Stimulated activated CD4-positive, alpha-beta T cell treated with anti-CD3 and anti-CD28 coated beads, Interleukin-15, amount 100 ng/mL, for 24 hours (primary cell): ENCODE results near the gene ARF6.
"Not testable (repeated sequence)": the region's sequence is repeated elsewhere in the genome, so short reads cannot be mapped to it uniquely, and the experiment has no call there.

Experiments
- DNase-seq: peaks from one replicate; pipeline ENCODE4 v3.0.0-alpha.2; 2020

ARF6 gene

GRCh38 chr14:49879646-49880204 lies 13.2 kb upstream of the ARF6 start:
- peak; percentile 74 for DNase-seq

- peak; percentile 29 for DNase-seq
Observed at GRCh38 chr14:49880267-49881064, 12.4 kb upstream of the ARF6 start.

GRCh38 chr14:49881350-49882001 lies 11.4 kb upstream of the ARF6 start:
- no peak for DNase-seq

- no peak for DNase-seq
Observed at GRCh38 chr14:49882826-49883694, 9.8 kb upstream of the ARF6 start.

- no peak for DNase-seq
Observed at GRCh38 chr14:49886523-49886922, 6.4 kb upstream of the ARF6 start.

GRCh38 chr14:49888293-49888692 lies 4.6 kb upstream of the ARF6 start:
- DNase-seq: no peak

- peak; percentile 59 for DNase-seq
Observed at GRCh38 chr14:49892301-49892635, 614 bp upstream of the ARF6 start.

- peak; percentile 90 for DNase-seq
Observed at GRCh38 chr14:49893309-49894213, 679 bp downstream of the ARF6 start.

GRCh38 chr14:49894214-49895107 lies 1.6 kb downstream of the ARF6 start:
- DNase-seq: not testable (repeated sequence)

- DNase-seq: no peak
Observed at GRCh38 chr14:49895480-49895879, 2.6 kb downstream of the ARF6 start.

GRCh38 chr14:49896272-49896671 lies 3.4 kb downstream of the ARF6 start:
- not testable (repeated sequence) for DNase-seq

GRCh38 chr14:49896966-49897365 lies 4.1 kb downstream of the ARF6 start:
- DNase-seq: no peak

- DNase-seq: no peak
Observed at GRCh38 chr14:49897414-49897813, 4.5 kb downstream of the ARF6 start.

GRCh38 chr14:49897965-49898364 lies 5.1 kb downstream of the ARF6 start:
- no peak for DNase-seq

GRCh38 chr14:49898485-49898884 lies 5.6 kb downstream of the ARF6 start:
- DNase-seq: no peak

GRCh38 chr14:49900973-49901372 lies 8.1 kb downstream of the ARF6 start:
- DNase-seq: no peak

- not testable (repeated sequence) for DNase-seq
Observed at GRCh38 chr14:49902679-49903246, 9.9 kb downstream of the ARF6 start.

- no peak for DNase-seq
Observed at GRCh38 chr14:49904270-49904669, 11.4 kb downstream of the ARF6 start.

- DNase-seq: no peak
Observed at GRCh38 chr14:49905989-49906388, 13.1 kb downstream of the ARF6 start.

- DNase-seq: no peak
Observed at GRCh38 chr14:49907186-49907585, 14.3 kb downstream of the ARF6 start.

- DNase-seq: no peak
Observed at GRCh38 chr14:49908433-49908782, 15.5 kb downstream of the ARF6 start.
